Ascending aorta (tissue), 2 donors: Measurements from ENCODE around the gene MLH1. TPM values are rescaled to one million over a fixed set of nuclear protein-coding genes. Genes with fewer than 3 reads are reported as not detected.

ENCODE experiments used
- DNase-seq, 2 donors: peaks; one replicate each; pipeline ENCODE4 v3.0.0-alpha.2; 2019; ENCODE audit warnings: low spot score in 2 of 2
- H3K27ac ChIP-seq, 2 donors: fragments of 200-600 bp; sonication (generic); one replicate each; pipeline ENCODE4 v1.5.1; 2016 to 2017; ENCODE audit warnings: mild to moderate bottlenecking in 1 of 2
- H3K27me3 ChIP-seq: fragments of 200-600 bp; sonication (generic); one replicate; pipeline ENCODE4 v1.5.1; 2017
- H3K36me3 ChIP-seq, 2 donors: fragments of 200-600 bp; sonication (generic); one replicate each; pipeline ENCODE4 v1.5.1; 2016
- H3K4me1 ChIP-seq, 2 donors: fragments of 200-600 bp; sonication (generic); one replicate each; pipeline ENCODE4 v1.5.1; 2016 to 2017; ENCODE audit warnings: mild to moderate bottlenecking in 1 of 2
- H3K4me3 ChIP-seq, 2 donors: fragments of 200-600 bp; sonication (generic); one replicate each; pipeline ENCODE4 v1.5.1; 2016 to 2017; ENCODE audit warnings: mild to moderate bottlenecking in 1 of 2
- H3K9me3 ChIP-seq, 2 donors: fragments of 200-600 bp; sonication (generic); one replicate each; pipeline ENCODE4 v1.5.1; 2016
- intact Hi-C: fragments of 100-400 bp; cut with DNase I; formaldehyde crosslinking; loops from one replicate; pipeline ENCODE4 v1.15.1; 2023
- total RNA-seq: library from RNA; depleted of rRNA; stranded (reverse); fragments of >200 nt; gene quantifications from one replicate; pipeline ENCODE4 v1.1.0, GENCODE V29; 2016
- TF ChIP-seq, protein P1 (sequence below), 3 experiments: fragments of 200-600 bp in 2 of 3; fragments of 450-650 bp in 1 of 3; sonication (generic) in 2 of 3; IDR thresholded peaks; one replicate each; pipeline ENCODE4 v1.5.1; 2016 to 2019; ENCODE audit warnings: antibody characterized with exemption in 3 of 3, mild to moderate bottlenecking in 1 of 3, moderate library complexity in 1 of 3

The MLH1 gene
- total RNA-seq, 1 donor from 2014 or later = 18.0 TPM

- no peak overlapping the region for H3K4me3 ChIP-seq
- no peaks in the 10 kb centered on the region for H3K36me3 ChIP-seq
- intact Hi-C loops = loop anchor here (5.0 kb wide), 1 partner anchor 47 kb away; no protein-coding TSS in a partner anchor
- H3K27ac ChIP-seq = no peak overlapping the region
- TF ChIP-seq, protein P1, sequence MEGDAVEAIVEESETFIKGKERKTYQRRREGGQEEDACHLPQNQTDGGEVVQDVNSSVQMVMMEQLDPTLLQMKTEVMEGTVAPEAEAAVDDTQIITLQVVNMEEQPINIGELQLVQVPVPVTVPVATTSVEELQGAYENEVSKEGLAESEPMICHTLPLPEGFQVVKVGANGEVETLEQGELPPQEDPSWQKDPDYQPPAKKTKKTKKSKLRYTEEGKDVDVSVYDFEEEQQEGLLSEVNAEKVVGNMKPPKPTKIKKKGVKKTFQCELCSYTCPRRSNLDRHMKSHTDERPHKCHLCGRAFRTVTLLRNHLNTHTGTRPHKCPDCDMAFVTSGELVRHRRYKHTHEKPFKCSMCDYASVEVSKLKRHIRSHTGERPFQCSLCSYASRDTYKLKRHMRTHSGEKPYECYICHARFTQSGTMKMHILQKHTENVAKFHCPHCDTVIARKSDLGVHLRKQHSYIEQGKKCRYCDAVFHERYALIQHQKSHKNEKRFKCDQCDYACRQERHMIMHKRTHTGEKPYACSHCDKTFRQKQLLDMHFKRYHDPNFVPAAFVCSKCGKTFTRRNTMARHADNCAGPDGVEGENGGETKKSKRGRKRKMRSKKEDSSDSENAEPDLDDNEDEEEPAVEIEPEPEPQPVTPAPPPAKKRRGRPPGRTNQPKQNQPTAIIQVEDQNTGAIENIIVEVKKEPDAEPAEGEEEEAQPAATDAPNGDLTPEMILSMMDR (IDR thresholded peaks at IDR 0.05) = no peak
- DNase-seq = no peak
- no peaks in the 10 kb centered on the region for H3K4me1 ChIP-seq
- no peaks in the 10 kb centered on the region for H3K27me3 ChIP-seq
- H3K9me3 ChIP-seq = no peaks in the 10 kb centered on the region
Observed at GRCh38 chr3:36954452-36955134, 38.7 kb upstream of the MLH1 start.

DNA sequence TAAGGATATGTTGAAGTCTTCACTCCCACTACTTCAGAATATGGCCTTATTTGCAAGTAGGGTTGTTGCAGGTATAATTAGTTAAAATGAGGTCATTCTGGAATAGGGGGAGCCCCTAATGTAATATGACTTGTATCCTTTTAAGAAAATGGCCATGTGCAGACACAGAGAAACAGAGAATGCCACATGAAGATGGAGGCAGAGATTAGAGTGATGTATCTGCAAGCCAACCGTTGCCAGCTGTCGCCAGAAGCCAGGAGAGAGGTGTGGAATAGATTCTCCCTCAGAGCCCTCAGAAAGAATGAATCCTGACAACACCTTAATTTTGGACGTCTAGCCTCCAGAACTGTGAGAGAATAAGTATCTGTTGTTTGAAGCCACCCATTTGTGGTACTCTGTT is 37.2 kb upstream of the MLH1 start:
- no peaks in the 10 kb centered on the region for H3K36me3 ChIP-seq
- no peak overlapping the region for H3K4me3 ChIP-seq
- intact Hi-C loops = loop anchor here (5.0 kb wide), 1 partner anchor 49 kb away; no protein-coding TSS in a partner anchor
- H3K9me3 ChIP-seq = no peaks in the 10 kb centered on the region
- no peaks in the 10 kb centered on the region for H3K4me1 ChIP-seq
- no peak for DNase-seq
- TF ChIP-seq, protein P1 (IDR thresholded peaks at IDR 0.05) = no peak
- no peaks in the 10 kb centered on the region for H3K27me3 ChIP-seq
- no peak overlapping the region for H3K27ac ChIP-seq

GRCh38 chr3:36957063-36957462 is 36.3 kb upstream of the MLH1 start:
- H3K4me1 ChIP-seq = no peaks in the 10 kb centered on the region
- H3K9me3 ChIP-seq = no peaks in the 10 kb centered on the region
- TF ChIP-seq, protein P1 (IDR thresholded peaks at IDR 0.05) = no peak
- no peak for DNase-seq
- no peak overlapping the region for H3K27ac ChIP-seq
- H3K27me3 ChIP-seq = no peaks in the 10 kb centered on the region
- H3K36me3 ChIP-seq = no peaks in the 10 kb centered on the region
- intact Hi-C loops = loop anchor here (5.0 kb wide), 1 partner anchor 50 kb away; no protein-coding TSS in a partner anchor
- H3K4me3 ChIP-seq = no peak overlapping the region

- intact Hi-C loops = loop anchor here (5.0 kb wide), 1 partner anchor 51 kb away; no protein-coding TSS in a partner anchor
- Histone ChIP-seq H3K4me1 (no peaks in the 10 kb centered on the region), H3K36me3 (no peaks in the 10 kb centered on the region), H3K9me3 (no peaks in the 10 kb centered on the region), H3K27me3 (no peaks in the 10 kb centered on the region), H3K27ac (no peak overlapping the region), H3K4me3 (no peak overlapping the region)
- no peak for DNase-seq
- TF ChIP-seq, protein P1 (IDR thresholded peaks at IDR 0.05) = no peak
Observed at GRCh38 chr3:36957862-36958686, 35.2 kb upstream of the MLH1 start.

GRCh38 chr3:36959821-36960220 is 33.5 kb upstream of the MLH1 start:
- no peaks in the 10 kb centered on the region for H3K9me3 ChIP-seq
- H3K27ac ChIP-seq = no peak overlapping the region
- H3K36me3 ChIP-seq = no peaks in the 10 kb centered on the region
- H3K27me3 ChIP-seq = no peaks in the 10 kb centered on the region
- TF ChIP-seq, protein P1 (IDR thresholded peaks at IDR 0.05) = no peak
- intact Hi-C loops = loop anchor here (1.0 to 5.0 kb wide), 2 partner anchors 53 to 231 kb away; no protein-coding TSS in a partner anchor
- no peaks in the 10 kb centered on the region for H3K4me1 ChIP-seq
- DNase-seq = no peak
- H3K4me3 ChIP-seq = no peak overlapping the region
